ENCODE data around the gene AMIGO3.

DNA sequence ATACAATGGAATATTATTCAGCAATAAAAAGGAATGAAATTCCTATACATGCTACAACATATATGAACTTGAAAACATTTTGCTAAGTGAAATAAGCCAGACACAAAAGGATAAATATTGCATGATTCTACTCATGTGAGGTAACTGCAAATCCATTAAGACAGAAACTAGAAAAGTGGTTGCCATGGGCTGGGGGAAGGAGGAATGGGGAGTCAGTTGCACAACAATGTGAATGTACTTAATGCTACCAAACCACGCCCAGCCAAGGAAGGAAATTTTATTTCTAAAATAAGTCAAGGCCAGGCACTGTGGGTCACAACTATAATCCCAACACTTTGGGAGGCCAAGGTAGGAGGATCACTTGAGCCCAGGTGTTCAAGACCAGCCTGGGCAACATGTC is 14.1 kb upstream of the AMIGO3 start:
- TF ChIP-seq, protein P1, sequence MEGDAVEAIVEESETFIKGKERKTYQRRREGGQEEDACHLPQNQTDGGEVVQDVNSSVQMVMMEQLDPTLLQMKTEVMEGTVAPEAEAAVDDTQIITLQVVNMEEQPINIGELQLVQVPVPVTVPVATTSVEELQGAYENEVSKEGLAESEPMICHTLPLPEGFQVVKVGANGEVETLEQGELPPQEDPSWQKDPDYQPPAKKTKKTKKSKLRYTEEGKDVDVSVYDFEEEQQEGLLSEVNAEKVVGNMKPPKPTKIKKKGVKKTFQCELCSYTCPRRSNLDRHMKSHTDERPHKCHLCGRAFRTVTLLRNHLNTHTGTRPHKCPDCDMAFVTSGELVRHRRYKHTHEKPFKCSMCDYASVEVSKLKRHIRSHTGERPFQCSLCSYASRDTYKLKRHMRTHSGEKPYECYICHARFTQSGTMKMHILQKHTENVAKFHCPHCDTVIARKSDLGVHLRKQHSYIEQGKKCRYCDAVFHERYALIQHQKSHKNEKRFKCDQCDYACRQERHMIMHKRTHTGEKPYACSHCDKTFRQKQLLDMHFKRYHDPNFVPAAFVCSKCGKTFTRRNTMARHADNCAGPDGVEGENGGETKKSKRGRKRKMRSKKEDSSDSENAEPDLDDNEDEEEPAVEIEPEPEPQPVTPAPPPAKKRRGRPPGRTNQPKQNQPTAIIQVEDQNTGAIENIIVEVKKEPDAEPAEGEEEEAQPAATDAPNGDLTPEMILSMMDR (IDR thresholded peaks at IDR 0.05), result no peak
- TF ChIP-seq POLR2A (IDR thresholded peaks at IDR 0.05), result no peak
- TF ChIP-seq POLR2AphosphoS5 (IDR thresholded peaks at IDR 0.05), result no peak

Measured in prostate gland (tissue), 2 donors.